ENCODE measurements around the gene ITGAV.

The ITGAV gene

GRCh38 chr2:186575856-186576255 lies 14.0 kb upstream of the ITGAV start:
- no peak for DNase-seq

- DNase-seq = no peak
These were observed 13.2 kb upstream of the ITGAV start for GRCh38 chr2:186576614-186577013.

- no peak for DNase-seq
These were observed 7.2 kb upstream of the ITGAV start for GRCh38 chr2:186582698-186583097.

- no peak for DNase-seq
These were observed 5.8 kb upstream of the ITGAV start for GRCh38 chr2:186584053-186584452.

GRCh38 chr2:186588421-186588820 lies 1.4 kb upstream of the ITGAV start:
- DNase-seq = no peak

- no peak for DNase-seq
These were observed 780 bp upstream of the ITGAV start for GRCh38 chr2:186588940-186589611.

GRCh38 chr2:186590350-186590758 lies 498 bp downstream of the ITGAV start:
- no peak for DNase-seq

GRCh38 chr2:186590759-186591505 lies 1.1 kb downstream of the ITGAV start:
- DNase-seq = no peak

- DNase-seq = no peak
These were observed 1.6 kb downstream of the ITGAV start for GRCh38 chr2:186591506-186591890.

- no peak for DNase-seq
These were observed 2.5 kb downstream of the ITGAV start for GRCh38 chr2:186592137-186592875.

GRCh38 chr2:186593523-186593922 lies 3.7 kb downstream of the ITGAV start:
- no peak for DNase-seq

- no peak for DNase-seq
These were observed 4.3 kb downstream of the ITGAV start for GRCh38 chr2:186594001-186594722.

GRCh38 chr2:186595219-186595618 lies 5.4 kb downstream of the ITGAV start:
- no peak for DNase-seq

- DNase-seq = no peak
These were observed 9.4 kb downstream of the ITGAV start for GRCh38 chr2:186599186-186599778.

- no peak for DNase-seq
These were observed 13.4 kb downstream of the ITGAV start for GRCh38 chr2:186603286-186603685.

GRCh38 chr2:186605041-186605440 lies 15.2 kb downstream of the ITGAV start:
- no peak for DNase-seq

GRCh38 chr2:186607660-186608324 lies 17.9 kb downstream of the ITGAV start:
- no peak for DNase-seq

GRCh38 chr2:186610785-186611184 lies 20.9 kb downstream of the ITGAV start:
- DNase-seq = no peak

- DNase-seq = no peak
These were observed 21.7 kb downstream of the ITGAV start for GRCh38 chr2:186611526-186611925.

- no peak for DNase-seq
These were observed 22.2 kb downstream of the ITGAV start for GRCh38 chr2:186612026-186612425.

GRCh38 chr2:186612555-186613440 lies 22.9 kb downstream of the ITGAV start:
- DNase-seq = no peak

Data from NCI-H2029 (cell line).